T-helper 1 cell treated with Interleukin-12 subunit alpha and Interleukin-12 subunit beta and Interleukin-4 antibody, amounts not matched to agents 30 μg/mL and 1 μg/mL, for 36 hours (primary cell): ENCODE results near the gene MYO3B.

Source experiments
- H3K27ac Mint-ChIP-seq: one replicate; pipeline ENCODE4 v1.8.0; 2021; ENCODE audit warnings: mild to moderate bottlenecking, mixed read lengths
- H3K27me3 Mint-ChIP-seq: one replicate; pipeline ENCODE4 v1.8.0; 2021; ENCODE audit warnings: low read depth, mixed read lengths
- H3K36me3 Mint-ChIP-seq: one replicate; pipeline ENCODE4 v1.8.0; 2021; ENCODE audit warnings: low read depth, mixed read lengths
- H3K4me1 Mint-ChIP-seq: one replicate; pipeline ENCODE4 v1.8.0; 2021; ENCODE audit warnings: low read depth, mixed read lengths
- H3K4me3 Mint-ChIP-seq: one replicate; pipeline ENCODE4 v1.8.0; 2021; ENCODE audit warnings: mild to moderate bottlenecking, moderate library complexity, mixed read lengths
- H3K9me3 Mint-ChIP-seq: one replicate; pipeline ENCODE4 v1.8.0; 2021; ENCODE audit warnings: mixed read lengths

Gene MYO3B

DNA sequence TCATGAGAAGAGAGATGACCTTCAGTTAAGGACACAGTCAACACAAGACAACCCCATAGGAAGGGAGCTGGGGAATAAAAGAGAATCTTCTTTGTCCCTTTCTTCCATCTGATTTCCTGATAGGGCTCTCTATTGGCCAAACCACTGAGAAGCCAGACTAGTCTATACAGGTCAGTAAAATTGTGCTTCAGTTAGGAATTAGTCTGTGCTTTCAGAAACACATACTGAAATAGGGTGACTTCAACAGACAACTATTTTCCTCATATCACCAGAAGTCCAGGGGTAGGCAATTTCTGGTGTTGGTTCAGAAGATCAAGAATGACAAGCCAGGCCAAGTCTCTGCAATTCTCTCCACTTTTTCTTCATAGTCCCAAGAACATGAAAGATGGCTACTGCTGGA is 385.5 kb downstream of the MYO3B start:
- H3K27me3 Mint-ChIP-seq = peaks cover 25% of the 10 kb centered on the region
- no peak overlapping the region for H3K27ac Mint-ChIP-seq
- no peak overlapping the region for H3K4me3 Mint-ChIP-seq
- no peaks in the 10 kb centered on the region for H3K9me3 Mint-ChIP-seq
- no peaks in the 10 kb centered on the region for H3K4me1 Mint-ChIP-seq
- H3K36me3 Mint-ChIP-seq = no peaks in the 10 kb centered on the region

DNA sequence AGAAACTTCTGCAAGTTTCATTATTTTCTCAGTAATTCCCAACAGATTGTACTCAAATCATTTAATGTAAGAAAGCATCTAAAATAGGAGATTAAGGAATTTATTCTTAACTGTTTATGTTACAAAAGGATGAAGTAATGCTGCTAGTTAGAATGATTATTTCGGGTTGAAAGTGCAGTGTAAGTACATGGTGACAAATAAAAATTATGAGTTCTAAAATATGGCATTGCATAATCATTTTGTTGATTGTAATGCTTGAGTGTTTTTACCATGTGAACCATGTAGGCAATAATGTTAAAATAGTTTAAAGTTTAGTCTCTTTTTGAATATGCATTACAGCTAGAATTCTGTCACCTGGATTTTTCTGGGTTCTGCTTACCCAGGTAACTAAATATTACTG is 388.2 kb downstream of the MYO3B start:
- Mint-ChIP-seq H3K4me3 (no peak overlapping the region), H3K36me3 (no peaks in the 10 kb centered on the region), H3K4me1 (no peaks in the 10 kb centered on the region), H3K27ac (no peak overlapping the region), H3K27me3 (peaks cover 18% of the 10 kb centered on the region), H3K9me3 (no peaks in the 10 kb centered on the region)

DNA sequence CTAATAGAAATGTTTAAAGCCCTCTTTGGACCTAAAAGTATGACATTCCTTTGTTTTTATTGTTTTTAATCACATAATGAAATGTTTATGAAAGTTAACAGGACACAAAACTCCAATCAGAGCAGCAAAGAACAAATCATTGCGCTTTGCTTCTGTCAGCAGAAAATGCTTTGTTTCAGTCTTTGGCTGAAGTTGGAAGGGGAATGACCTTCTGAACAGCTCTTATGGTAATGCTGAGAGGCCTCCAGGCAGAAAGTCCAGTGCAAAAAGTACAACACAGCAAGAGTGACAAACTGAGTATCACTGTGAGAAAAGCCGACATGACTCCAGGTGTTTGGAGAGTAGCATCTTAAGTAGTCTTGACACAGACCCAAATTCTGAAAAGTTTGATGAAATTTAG is 389.5 kb downstream of the MYO3B start:
- Mint-ChIP-seq H3K27me3 (peaks cover 7% of the 10 kb centered on the region), H3K4me3 (no peak overlapping the region), H3K9me3 (no peaks in the 10 kb centered on the region), H3K4me1 (no peaks in the 10 kb centered on the region), H3K27ac (no peak overlapping the region), H3K36me3 (no peaks in the 10 kb centered on the region)

DNA sequence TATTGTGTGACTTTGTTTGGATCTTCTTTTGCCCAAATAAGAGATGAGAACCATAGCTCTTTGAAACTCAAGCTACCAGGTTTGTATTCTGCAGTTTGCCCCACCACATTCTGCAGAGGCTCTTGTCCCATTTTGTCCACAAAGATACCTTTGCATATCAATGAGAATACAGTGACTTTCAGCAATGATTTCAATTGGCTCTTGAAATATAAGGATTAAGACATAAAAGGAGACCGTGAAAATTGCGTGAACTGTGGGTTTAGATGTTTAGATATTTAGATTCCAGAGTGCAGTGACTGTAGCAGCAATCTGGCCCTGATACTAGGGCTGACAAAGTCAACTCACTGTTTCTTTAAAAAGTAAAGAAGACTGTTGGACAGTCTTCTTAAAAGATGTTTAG is 390.6 kb downstream of the MYO3B start:
- H3K27ac Mint-ChIP-seq = no peak overlapping the region

DNA sequence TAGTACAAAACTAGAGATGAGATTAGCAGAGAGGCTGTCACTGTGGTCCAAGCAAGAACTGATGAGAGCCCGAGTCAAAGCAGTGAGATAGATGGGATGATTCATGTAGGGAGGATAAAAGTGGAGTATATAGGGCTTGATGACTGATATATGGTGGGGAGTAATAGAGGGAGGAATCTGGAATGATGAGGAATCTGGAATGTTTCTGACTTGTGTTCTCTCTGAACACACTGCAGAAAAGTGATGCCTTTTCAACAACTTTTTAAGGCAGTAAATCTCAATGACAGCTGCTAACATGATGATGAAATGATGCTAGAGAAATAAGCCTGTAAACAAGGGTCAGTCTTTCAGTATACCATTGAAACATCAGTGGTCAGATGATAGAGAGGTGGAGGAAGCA is 393.7 kb downstream of the MYO3B start:
- Mint-ChIP-seq H3K9me3 (no peaks in the 10 kb centered on the region), H3K36me3 (no peaks in the 10 kb centered on the region), H3K4me1 (no peaks in the 10 kb centered on the region), H3K4me3 (no peak overlapping the region), H3K27me3 (peaks cover 8% of the 10 kb centered on the region), H3K27ac (no peak overlapping the region)

More for the DNA sequence above, 390.6 kb downstream of the MYO3B start:
- H3K27me3 Mint-ChIP-seq = peaks cover 7% of the 10 kb centered on the region
- no peaks in the 10 kb centered on the region for H3K9me3 Mint-ChIP-seq
- no peak overlapping the region for H3K4me3 Mint-ChIP-seq
- no peaks in the 10 kb centered on the region for H3K4me1 Mint-ChIP-seq
- H3K36me3 Mint-ChIP-seq = no peaks in the 10 kb centered on the region

DNA sequence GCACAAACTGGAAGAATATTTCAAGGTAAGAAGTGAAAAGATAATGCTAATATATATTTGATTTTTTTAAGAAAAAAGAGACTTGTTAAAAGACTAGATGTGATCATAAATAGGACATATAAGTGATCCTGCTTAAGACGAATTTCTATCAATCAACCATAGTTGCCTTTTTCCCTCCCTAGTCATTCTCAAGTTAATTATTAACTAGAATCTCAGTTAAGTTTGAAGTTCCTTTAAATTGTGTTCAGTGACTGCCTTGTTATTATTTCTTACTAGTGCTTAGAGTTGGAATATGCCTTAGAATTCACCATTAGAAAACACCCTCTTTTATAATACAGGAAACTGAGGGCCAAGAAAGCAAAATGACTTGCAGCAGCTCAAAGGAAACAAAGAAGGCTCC is 395.7 kb downstream of the MYO3B start:
- H3K27ac Mint-ChIP-seq = no peak overlapping the region
- no peak overlapping the region for H3K4me3 Mint-ChIP-seq
- no peaks in the 10 kb centered on the region for H3K4me1 Mint-ChIP-seq
- H3K36me3 Mint-ChIP-seq = no peaks in the 10 kb centered on the region
- H3K9me3 Mint-ChIP-seq = no peaks in the 10 kb centered on the region
- peaks cover 8% of the 10 kb centered on the region for H3K27me3 Mint-ChIP-seq

DNA sequence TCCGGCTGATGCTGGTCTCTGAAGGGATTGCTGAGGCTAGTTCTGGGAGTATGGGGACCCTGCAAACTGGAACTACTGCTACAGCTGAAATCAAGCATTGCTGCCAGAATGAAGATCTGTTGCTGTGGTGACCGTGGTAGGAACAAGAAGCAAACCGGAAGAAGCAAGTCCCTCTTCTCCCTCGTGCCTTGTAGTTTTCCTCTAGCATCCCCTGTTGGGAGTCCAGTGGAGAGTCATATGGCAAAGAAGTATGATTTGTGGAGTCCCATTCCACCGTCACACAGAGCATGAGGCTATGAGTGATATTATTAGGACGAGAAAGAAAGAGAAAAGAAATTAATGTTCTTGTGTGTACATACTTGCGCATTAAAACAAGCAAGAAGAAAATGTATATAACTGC is 398.3 kb downstream of the MYO3B start:
- Mint-ChIP-seq H3K4me3 (no peak overlapping the region), H3K27ac (no peak overlapping the region), H3K36me3 (no peaks in the 10 kb centered on the region), H3K4me1 (no peaks in the 10 kb centered on the region), H3K9me3 (no peaks in the 10 kb centered on the region), H3K27me3 (peaks cover 8% of the 10 kb centered on the region)

DNA sequence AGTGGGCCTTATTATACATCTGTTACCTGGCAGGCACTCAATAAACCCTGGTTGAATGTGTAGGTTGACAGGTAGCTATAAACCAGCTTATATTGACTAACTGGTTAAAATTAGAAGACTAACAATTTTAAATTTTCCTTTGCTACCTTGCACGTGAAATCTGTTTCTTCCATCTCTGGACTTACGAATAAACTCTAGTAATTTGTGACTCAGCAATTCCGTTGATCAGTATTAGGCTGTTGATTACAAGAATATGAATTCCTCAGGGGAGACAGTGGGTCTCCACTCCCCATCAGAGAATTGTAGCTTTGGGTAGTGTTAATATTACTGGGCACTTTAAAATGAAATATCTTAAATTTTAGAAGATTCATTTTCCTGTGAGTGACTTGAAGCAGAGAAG is 399.4 kb downstream of the MYO3B start:
- Mint-ChIP-seq H3K9me3 (no peaks in the 10 kb centered on the region), H3K27me3 (peaks cover 8% of the 10 kb centered on the region), H3K36me3 (no peaks in the 10 kb centered on the region), H3K27ac (no peak overlapping the region), H3K4me3 (no peak overlapping the region), H3K4me1 (no peaks in the 10 kb centered on the region)

DNA sequence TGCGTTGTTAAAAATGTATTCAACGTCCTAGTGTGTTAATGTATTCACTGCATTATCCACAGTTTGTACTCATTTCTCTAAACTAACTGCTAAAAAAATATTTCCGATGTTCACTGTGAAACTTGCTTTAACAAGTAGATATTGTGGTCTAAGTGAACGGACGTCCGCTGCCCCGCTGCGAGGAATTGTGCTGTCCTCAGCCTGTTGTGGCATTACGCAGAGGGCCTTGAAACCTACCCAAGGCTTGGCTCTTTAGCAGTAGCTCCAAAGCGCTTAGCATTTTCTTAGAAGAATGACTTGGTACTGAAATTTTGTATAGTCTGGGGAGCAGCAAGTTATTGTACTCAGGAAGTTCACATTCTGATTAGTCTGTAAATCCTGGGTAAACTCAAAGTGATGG is 400.7 kb downstream of the MYO3B start:
- no peak overlapping the region for H3K4me3 Mint-ChIP-seq
- H3K27me3 Mint-ChIP-seq = peaks cover 8% of the 10 kb centered on the region
- no peaks in the 10 kb centered on the region for H3K36me3 Mint-ChIP-seq
- H3K9me3 Mint-ChIP-seq = no peaks in the 10 kb centered on the region
- H3K4me1 Mint-ChIP-seq = no peaks in the 10 kb centered on the region
- H3K27ac Mint-ChIP-seq = no peak overlapping the region

DNA sequence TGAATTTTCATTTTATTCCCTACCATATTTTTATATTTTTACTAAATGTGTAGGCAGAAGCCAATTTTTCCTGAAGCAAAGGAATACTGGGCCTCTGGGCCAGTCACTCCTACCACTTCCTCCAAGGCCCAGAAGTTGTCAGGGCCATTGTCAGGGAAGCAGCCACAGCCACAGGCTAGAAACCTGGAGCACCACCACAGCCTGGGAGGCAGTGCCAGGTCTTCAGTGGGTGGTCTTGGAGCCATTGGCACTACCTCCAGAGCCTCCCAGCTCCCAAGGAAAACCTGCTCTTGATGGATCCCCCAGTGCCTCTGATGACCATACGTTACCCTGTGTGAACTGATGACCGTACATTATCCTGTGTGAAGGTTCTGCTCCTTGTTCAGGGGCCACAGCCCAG is 401.6 kb downstream of the MYO3B start:
- no peaks in the 10 kb centered on the region for H3K36me3 Mint-ChIP-seq
- H3K4me1 Mint-ChIP-seq = no peaks in the 10 kb centered on the region
- no peak overlapping the region for H3K27ac Mint-ChIP-seq
- H3K27me3 Mint-ChIP-seq = peaks cover 13% of the 10 kb centered on the region
- no peaks in the 10 kb centered on the region for H3K9me3 Mint-ChIP-seq
- H3K4me3 Mint-ChIP-seq = no peak overlapping the region

DNA sequence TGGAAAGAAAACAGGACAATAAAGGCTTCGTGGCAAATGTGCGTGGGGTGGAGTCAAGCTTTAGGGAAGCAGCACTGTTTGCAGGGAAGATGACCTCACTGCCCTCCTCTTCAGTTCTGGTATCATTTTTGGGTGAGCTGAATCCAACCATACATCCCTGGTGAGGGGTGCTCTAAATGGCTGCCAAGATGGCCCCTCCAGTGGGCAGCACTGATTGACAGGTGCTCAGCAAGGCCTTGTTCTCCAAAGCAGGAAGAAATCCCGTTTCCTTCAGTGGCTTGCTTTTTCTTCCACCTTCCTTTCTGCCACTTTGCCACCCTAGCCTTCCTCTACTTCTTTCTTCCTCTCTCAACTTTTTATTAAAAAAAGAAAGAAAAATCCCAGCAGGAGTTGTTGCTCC is 404.4 kb downstream of the MYO3B start:
- H3K9me3 Mint-ChIP-seq = no peaks in the 10 kb centered on the region
- H3K4me1 Mint-ChIP-seq = no peaks in the 10 kb centered on the region
- no peak overlapping the region for H3K4me3 Mint-ChIP-seq
- H3K36me3 Mint-ChIP-seq = no peaks in the 10 kb centered on the region
- H3K27me3 Mint-ChIP-seq = peaks cover 6% of the 10 kb centered on the region
- no peak overlapping the region for H3K27ac Mint-ChIP-seq

DNA sequence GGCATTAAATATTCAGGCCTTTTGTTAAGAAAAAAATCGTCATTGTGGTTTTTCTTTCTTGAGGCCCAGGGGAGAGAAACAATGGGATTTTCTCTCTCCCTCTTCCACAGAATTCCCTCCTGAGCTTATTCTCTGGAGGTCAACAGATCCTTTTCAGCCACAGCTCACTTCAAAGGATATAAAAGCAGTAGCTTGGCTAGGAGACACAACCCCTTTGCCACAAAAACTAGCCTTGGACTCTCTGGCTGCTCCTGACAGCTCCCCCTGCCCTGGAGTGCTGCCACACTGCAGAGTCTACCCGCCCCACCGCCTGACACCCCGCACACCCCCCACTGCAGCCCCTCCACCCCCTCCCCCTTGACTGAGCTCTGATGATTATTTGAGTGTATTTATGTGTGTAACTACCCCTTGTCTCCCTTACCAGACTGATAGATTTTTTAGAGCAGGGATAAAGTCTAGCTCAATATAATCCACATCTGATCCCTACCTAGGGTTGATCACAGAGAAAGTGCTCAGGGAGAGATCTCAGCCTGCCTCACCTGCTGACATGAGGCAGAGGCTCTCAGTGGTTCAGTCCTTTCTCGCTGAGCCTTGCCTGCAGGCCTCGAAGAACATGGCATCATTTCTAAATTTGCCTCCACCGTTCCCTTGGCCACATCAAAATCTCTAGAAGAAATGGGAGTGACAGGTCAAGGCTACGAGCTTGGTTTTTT is 405.0 kb downstream of the MYO3B start:
- no peaks in the 10 kb centered on the region for H3K36me3 Mint-ChIP-seq
- no peak overlapping the region for H3K4me3 Mint-ChIP-seq
- no peaks in the 10 kb centered on the region for H3K9me3 Mint-ChIP-seq
- no peak overlapping the region for H3K27ac Mint-ChIP-seq
- no peaks in the 10 kb centered on the region for H3K4me1 Mint-ChIP-seq
- peaks cover 6% of the 10 kb centered on the region for H3K27me3 Mint-ChIP-seq

DNA sequence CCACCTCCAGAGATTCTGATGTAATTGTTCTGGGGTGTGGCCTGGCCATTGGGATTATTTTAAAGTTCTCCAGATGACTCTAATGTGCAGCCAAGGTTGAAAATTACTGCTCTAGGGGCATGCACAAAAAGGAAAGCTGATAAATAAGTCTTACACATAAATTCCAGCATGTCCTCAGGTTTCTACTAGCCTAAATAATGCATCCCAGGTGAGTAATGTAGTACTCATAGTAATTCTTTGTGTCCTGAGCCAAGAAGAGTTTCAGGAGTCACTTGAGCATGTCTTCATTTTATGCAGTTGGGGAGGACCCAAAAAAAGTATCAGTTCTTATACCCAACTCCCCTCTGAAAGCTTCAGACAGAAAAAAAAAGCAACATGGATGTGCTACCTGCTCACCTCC is 407.1 kb downstream of the MYO3B start:
- H3K4me1 Mint-ChIP-seq = no peaks in the 10 kb centered on the region
- no peaks in the 10 kb centered on the region for H3K36me3 Mint-ChIP-seq
- H3K27me3 Mint-ChIP-seq = peaks cover 6% of the 10 kb centered on the region
- no peaks in the 10 kb centered on the region for H3K9me3 Mint-ChIP-seq
- H3K27ac Mint-ChIP-seq = no peak overlapping the region
- H3K4me3 Mint-ChIP-seq = no peak overlapping the region

DNA sequence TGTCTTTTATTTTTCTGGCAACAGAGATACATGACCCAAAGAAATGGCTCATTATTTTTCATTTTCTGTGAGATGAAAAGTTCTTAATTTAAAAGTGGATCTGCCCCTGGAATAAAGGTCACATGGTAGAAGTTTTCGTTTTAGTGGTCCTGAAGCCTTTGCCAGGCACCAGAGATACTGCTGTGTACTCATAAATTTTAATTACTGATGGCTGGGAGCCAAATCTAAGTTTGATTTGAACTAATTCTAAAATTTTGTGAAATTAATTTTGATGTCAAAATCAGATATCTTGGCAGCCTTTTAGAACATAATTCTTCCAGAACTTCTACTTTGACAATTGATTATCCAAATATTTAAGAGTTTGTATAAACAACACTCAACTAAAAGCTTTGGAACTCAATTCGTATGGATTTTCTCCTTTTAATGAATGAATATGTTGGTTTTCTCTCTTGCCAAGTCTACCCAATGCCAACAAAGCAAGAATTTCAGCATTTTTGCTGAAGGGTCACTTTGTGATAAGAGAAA is 408.7 kb downstream of the MYO3B start:
- no peaks in the 10 kb centered on the region for H3K36me3 Mint-ChIP-seq
- H3K27me3 Mint-ChIP-seq = peaks cover 6% of the 10 kb centered on the region
- no peak overlapping the region for H3K4me3 Mint-ChIP-seq
- no peaks in the 10 kb centered on the region for H3K4me1 Mint-ChIP-seq
- no peak overlapping the region for H3K27ac Mint-ChIP-seq
- H3K9me3 Mint-ChIP-seq = no peaks in the 10 kb centered on the region

DNA sequence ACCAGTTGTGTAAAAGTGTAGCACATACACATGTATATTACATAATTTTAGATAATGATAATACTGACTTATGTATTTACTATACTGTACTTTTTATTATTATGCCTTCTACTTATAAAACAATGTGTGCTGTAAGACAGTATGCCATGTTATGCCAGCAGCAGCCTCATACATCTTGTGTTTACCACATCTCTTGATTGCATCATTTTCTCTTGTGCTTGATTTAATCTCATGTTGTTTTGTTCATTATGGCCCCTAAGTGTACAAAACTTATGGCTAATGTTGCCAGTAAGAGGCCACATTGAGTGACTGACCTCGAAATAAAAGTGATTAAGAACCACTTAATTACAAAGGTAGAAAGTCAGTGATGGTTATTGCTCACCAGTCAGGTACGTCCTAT is 409.2 kb downstream of the MYO3B start:
- no peak overlapping the region for H3K27ac Mint-ChIP-seq
- no peak overlapping the region for H3K4me3 Mint-ChIP-seq
- peaks cover 6% of the 10 kb centered on the region for H3K27me3 Mint-ChIP-seq
- no peaks in the 10 kb centered on the region for H3K36me3 Mint-ChIP-seq
- H3K9me3 Mint-ChIP-seq = no peaks in the 10 kb centered on the region
- H3K4me1 Mint-ChIP-seq = no peaks in the 10 kb centered on the region

DNA sequence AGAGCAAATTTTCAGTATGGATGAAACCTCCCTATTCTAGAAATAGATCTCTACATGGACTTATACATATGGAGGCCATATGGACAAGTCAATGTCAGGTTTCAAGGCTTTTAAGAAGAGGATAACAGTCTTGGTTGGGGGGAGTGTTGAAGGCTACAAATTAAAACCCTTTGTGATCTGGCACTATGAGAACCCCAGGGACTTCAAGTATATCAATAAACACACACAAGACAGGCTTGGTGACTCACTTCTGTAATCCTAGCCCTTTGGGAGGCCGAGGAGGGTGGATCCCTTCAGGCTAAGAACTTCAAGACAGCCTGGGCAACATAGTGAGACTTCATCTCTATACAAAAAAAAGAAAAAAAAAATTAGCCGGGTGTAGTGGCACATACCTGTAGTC is 410.0 kb downstream of the MYO3B start:
- no peaks in the 10 kb centered on the region for H3K9me3 Mint-ChIP-seq
- peaks cover 6% of the 10 kb centered on the region for H3K27me3 Mint-ChIP-seq
- H3K36me3 Mint-ChIP-seq = no peaks in the 10 kb centered on the region
- no peak overlapping the region for H3K4me3 Mint-ChIP-seq
- H3K27ac Mint-ChIP-seq = no peak overlapping the region
- no peaks in the 10 kb centered on the region for H3K4me1 Mint-ChIP-seq
